ES-I3 (cell line): ENCODE results near the gene MAP6.
"Not testable (repeated sequence)": the region's sequence is repeated elsewhere in the genome, so short reads cannot be mapped to it uniquely, and the experiment has no call there.

Source experiments
- H3K36me3 ChIP-seq: 2 replicates; pipeline ENCODE4 v1.6.1; 2013; ENCODE audit warnings: mild to moderate bottlenecking, low read length, control low read depth, moderate library complexity; ENCODE audit not compliant: insufficient read depth
- H3K4me1 ChIP-seq: 2 replicates; pipeline ENCODE4 v1.6.1; 2013; ENCODE audit warnings: mild to moderate bottlenecking, control low read depth, low read length; ENCODE audit not compliant: insufficient read depth
- H3K9ac ChIP-seq: 2 replicates; pipeline ENCODE4 v1.6.1; 2013; ENCODE audit warnings: low read depth, mild to moderate bottlenecking, low read length, moderate library complexity
- H3K9me3 ChIP-seq: 2 replicates; pipeline ENCODE4 v1.6.1; 2013; ENCODE audit warnings: mild to moderate bottlenecking, low read length, moderate library complexity; ENCODE audit not compliant: control insufficient read depth, insufficient read depth

The MAP6 gene

DNA sequence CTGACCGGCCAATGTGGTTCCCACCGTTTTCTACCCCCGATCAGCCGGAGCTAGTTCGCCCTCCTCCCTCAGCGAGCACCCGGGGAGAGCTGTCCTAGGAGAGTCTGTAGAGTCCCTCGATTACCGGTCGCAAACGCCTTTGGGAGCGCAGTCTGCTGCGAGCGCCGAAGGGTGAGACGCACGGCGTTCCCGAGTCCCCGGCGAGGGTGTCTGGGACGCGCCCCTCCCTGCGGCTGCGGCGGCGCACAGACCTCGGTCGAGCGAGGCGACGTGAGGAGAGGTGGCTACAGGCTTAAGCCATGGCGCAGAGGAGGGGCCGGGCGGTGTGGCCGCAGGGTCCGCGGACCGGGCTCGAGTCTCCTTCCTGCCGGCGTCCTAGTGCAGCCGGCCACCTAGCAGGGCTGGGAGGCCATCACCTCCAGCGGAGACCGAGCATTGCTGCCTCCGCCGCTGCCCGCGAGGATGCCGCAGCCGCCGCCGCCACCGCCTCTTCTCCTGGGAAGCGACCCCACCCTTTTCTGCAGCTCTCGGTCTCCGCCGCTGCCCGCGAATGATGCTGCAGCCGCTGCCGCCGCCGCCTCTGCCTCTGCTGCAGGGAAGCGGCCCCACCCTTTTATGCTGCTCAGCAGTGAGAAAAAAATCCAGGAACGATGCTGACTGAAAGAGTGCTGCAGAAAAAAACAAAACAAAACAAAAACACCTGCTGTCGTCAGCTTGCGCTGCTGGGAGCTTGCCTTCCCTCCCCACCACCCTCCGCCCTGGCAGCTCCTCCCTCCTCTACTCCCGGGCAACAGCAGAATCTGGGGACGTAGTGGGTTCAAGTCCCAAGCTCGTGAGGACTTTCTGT, at the start of gene MAP6:
TSS of gene MAP6 (minus strand) at position 588 of the 847 bp plus-strand sequence. CDS start 669 bp downstream, outside the sequence.
- Histone ChIP-seq H3K9me3 (no peaks in the 10 kb centered on the region), H3K9ac (peak within 1 kb of the TSS; percentile 41; the same call in 1 of the 2 replicates), H3K36me3 (no peaks in the 10 kb centered on the region), H3K4me1 (peaks cover 11% of the 10 kb centered on the region)

DNA sequence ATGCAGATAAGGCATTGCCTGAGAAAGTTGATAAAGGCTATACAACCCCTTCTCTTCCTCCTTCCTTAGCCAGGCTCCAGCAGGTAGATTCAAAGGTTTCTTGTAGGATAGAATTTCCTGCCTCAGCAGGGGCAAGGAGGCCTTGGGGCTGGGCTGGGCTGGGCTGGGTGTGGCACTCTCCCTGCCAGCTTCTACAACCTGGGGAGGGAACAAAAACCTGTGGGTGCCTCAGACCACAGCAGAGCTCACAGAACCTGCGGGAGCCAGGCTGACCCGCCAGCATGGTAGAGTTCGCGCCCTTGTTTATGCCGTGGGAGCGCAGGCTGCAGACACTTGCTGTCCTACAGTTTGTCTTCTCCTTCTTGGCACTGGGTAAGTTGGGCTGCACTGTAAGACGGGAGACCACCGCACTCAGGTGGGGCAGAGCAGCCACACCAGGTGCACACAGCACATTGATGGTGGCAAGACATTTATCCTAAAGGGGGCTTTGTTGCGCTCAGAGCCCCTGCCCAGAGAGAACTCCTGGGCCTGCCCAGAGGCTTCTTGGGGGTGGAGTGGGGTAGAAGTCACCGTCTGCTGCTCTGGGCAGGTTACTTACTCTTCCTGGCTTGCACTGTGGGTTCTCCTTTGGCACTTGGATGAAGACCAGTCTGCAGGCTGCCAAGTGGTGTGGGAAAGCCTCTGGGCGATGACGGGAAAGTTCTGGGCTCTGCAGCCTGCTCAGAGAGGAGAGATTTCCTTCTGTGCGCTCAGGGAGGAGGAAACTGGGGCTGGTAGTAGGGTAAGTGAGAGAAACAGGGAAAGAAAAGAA, 49.0 kb upstream of the MAP6 start, which contains the start of gene MOGAT2:
TSS of gene MOGAT2 (plus strand) at position 231 of the 811 bp plus-strand sequence. CDS start at position 282, 51 bp downstream.
- Histone ChIP-seq H3K9me3 (no peaks in the 10 kb centered on the region), H3K36me3 (no peaks in the 10 kb centered on the region), H3K9ac (no peak within 1 kb of the TSS), H3K4me1 (no peaks in the 10 kb centered on the region; the same call in 1 of the 2 replicates)

DNA sequence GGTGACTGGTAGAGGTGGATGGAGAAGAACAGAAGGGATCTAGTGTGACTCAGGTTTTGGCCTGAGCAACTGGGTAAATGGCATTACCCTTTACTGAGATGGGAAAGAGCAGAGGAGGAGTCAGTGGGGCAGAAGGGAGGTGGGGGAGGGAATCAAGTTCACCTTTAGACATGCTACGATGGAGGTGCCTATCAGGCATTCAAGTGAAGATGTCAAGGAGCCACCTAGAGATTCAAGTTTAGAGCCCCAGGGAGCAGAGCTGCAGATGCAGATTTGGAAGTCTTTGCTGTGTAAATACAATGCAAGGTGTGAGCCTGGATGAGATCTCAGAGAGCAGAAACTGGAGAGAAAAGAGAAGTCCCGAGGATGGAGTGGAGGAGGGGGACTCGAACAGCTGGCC, 47.8 kb upstream of the MAP6 start:
- Histone ChIP-seq H3K9me3 (no peaks in the 10 kb centered on the region), H3K36me3 (no peaks in the 10 kb centered on the region), H3K9ac (no peak overlapping the region), H3K4me1 (no peaks in the 10 kb centered on the region; the same call in 1 of the 2 replicates)

DNA sequence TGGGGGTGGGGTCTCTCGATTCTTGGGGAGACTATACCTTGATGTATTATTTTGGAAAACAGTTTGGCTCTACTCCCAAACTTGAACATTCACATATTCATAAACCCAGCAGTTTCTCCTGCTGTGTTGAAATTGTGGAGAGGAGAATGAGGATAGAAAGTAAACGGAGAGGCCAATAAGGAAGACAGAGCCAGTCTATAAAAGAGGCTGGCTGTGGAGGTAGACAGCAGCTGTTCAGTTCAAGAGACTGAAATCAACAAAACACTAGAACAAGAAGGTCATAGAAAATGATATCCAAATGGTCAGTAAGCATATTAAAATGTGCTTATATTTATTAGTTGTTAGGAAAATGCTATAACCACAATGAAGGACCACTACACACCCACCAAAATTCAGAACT, 46.9 kb upstream of the MAP6 start:
- H3K36me3 ChIP-seq = no peaks in the 10 kb centered on the region
- no peaks in the 10 kb centered on the region for H3K4me1 ChIP-seq
- no peaks in the 10 kb centered on the region for H3K9me3 ChIP-seq
- H3K9ac ChIP-seq = no peak overlapping the region

DNA sequence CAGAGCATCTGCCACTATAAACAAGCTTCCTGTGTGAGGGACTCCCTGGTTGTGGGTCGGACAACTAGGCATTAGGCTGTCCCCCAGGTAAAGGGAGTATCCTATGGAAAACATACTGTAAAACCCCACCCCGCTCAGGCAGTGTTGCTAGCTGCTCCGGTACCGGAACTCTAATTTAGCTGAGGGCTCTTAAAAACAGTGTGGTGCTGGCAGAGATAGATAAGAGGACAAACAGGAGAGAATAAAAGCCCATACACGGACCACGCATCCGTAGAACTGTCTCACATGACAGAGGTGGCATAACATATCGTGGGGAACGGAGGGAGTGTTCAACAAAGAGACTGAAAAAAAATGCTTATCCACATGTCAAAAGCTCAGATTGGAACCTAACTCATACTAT, 45.4 kb upstream of the MAP6 start:
- no peaks in the 10 kb centered on the region; the same call in 1 of the 2 replicates for H3K9me3 ChIP-seq
- H3K9ac ChIP-seq = no peak overlapping the region
- no peaks in the 10 kb centered on the region for H3K4me1 ChIP-seq
- no peaks in the 10 kb centered on the region for H3K36me3 ChIP-seq

DNA sequence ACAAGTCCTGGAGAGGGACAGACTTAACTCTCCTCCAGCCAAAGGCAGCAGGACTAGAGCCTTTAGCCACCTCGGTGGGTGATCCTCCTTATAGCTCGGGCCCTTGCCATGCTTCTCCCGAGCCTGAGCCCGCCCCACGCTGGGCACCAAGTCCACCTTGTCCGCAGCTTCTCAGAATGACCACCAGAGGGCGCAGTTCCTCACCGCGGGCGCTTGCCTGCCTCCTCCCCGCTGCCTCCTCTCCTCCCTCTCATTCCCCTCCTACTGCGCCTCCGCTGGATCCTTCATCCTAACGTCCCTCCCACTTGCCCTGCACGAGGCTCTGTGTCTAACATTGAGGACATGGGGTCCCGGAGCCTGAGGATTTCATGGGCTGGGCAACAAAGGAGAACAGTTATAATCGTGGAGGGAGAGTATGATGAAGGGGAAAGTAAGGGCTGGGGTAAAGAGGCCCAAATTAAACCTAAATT, 37.5 kb upstream of the MAP6 start:
- H3K36me3 ChIP-seq = no peaks in the 10 kb centered on the region
- no peaks in the 10 kb centered on the region for H3K4me1 ChIP-seq
- H3K9me3 ChIP-seq = no peaks in the 10 kb centered on the region; the same call in 1 of the 2 replicates
- no peak overlapping the region for H3K9ac ChIP-seq

DNA sequence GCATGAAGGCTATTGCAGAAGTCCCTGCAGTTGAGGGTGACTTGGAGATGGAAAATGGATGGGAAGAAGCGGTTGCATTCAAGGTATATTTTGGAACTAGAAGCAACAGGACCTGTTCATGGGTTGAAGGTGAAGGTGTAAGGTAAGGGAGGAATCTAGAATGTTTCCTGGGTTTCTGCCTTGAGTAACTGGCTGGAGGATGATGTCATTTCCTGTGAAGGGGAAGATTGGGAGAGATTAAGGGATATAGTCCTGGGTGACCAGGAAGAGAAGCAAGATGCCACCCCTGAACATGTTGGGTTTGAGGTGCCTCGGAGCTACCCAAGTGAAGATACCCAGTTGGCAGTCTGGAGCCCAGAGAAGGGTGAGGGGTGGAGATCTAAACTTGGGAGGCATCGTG, 36.7 kb upstream of the MAP6 start:
- Histone ChIP-seq H3K9ac (no peak overlapping the region), H3K9me3 (no peaks in the 10 kb centered on the region; the same call in 1 of the 2 replicates), H3K4me1 (no peaks in the 10 kb centered on the region), H3K36me3 (no peaks in the 10 kb centered on the region)

DNA sequence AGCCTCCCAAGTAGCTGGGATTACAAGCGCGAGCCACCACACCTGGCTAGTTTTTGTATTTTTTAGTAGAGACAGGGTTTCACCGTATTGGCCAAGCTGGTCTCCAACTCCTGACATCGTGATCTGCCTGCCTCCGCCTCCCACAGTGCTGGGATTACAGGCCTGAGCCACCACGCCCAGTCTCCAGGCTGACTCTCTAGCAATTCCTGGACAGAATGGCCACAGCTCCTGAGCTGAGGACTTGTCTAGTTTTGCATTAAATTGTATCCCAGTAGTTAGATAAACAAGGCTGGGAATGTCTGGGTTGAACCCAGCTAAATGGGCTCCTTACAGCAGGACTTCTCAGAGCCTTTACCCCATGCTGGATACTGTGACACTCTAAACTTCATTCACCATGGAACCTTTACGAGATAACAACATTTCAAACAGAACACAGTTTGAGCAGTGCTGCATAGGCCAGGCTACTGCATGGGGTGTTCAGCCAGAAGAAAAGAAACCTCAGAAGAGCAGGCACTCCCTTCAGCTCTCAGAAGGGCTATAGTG, 34.9 kb upstream of the MAP6 start:
- Histone ChIP-seq H3K9ac (no peak overlapping the region), H3K36me3 (no peaks in the 10 kb centered on the region), H3K4me1 (no peaks in the 10 kb centered on the region), H3K9me3 (no peaks in the 10 kb centered on the region)

DNA sequence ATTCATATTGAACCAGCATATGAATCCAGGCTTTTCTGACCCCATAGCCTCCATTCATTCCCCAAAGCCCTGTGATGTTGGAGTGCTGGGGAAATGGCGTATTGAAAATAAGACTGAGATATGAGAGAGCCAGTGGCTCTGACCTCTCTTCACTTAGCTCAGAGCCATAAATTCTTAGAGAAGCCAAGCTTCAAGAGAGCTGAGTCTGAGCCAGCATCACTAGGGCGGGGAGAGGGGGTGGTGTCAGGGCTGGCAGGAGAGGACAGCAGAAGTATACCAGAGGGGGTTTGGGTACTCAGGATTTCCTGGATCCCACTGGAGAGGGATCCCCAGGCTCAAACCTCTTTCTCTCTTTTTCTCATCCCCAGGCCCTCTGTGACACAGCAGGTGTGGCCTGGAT, 32.1 kb upstream of the MAP6 start:
- no peaks in the 10 kb centered on the region for H3K4me1 ChIP-seq
- no peak overlapping the region for H3K9ac ChIP-seq
- no peaks in the 10 kb centered on the region for H3K9me3 ChIP-seq
- no peaks in the 10 kb centered on the region for H3K36me3 ChIP-seq

DNA sequence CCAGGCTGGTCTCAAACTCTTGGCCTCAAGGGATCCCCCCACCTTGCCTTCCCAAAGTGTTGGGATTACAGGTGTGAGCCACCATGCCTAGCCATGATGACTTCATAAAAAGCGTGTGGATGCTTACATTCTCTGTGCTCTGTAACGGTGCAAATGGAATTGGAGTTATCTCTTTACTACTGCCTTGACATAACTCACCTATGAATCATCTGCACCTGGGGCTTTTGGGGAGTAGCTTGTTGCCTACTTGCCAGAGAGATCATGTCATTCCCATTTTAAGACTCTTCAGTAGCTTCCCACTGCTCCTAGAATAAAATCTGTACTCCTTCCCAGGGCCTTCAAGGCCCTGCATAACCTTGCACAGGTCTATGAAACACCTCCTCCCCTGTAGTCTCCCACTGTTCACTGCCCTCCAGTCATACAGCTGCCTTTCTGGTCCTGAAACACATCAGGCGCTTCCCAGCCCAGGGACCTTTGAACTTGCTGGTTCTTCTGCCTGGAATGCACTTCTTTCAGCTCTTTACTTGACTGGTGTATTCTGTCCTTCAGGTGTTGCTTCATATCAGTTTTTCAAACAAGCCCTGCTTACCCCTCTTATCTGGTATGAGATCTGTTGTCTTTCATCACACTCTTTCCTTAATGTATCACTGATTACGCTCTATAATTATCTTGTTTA, 29.2 kb upstream of the MAP6 start:
- no peaks in the 10 kb centered on the region for H3K9me3 ChIP-seq
- H3K36me3 ChIP-seq = no peaks in the 10 kb centered on the region
- no peak overlapping the region for H3K9ac ChIP-seq

DNA sequence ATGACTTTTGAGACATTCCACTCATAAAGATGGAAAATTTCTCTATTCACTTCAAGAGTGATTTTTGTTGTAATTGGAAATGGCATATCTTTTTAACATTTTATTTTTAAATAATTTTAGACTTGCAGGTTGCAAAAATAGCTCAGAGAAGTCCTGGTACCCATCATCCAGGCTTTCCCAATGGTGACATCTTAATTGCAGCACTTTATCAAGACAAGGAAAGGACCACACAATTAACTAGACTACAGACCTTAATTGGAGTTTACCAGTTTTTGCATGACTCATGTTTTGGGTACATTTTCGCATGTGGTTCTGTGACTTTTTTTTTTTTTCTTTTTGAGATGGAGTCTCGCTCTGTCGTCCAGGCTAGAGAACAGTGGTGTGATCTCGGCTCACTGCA, 23.0 kb upstream of the MAP6 start:
- no peak overlapping the region for H3K9ac ChIP-seq
- no peaks in the 10 kb centered on the region for H3K9me3 ChIP-seq
- H3K36me3 ChIP-seq = no peaks in the 10 kb centered on the region
- H3K4me1 ChIP-seq = no peaks in the 10 kb centered on the region

More for the DNA sequence above, 29.2 kb upstream of the MAP6 start:
- no peaks in the 10 kb centered on the region for H3K4me1 ChIP-seq

DNA sequence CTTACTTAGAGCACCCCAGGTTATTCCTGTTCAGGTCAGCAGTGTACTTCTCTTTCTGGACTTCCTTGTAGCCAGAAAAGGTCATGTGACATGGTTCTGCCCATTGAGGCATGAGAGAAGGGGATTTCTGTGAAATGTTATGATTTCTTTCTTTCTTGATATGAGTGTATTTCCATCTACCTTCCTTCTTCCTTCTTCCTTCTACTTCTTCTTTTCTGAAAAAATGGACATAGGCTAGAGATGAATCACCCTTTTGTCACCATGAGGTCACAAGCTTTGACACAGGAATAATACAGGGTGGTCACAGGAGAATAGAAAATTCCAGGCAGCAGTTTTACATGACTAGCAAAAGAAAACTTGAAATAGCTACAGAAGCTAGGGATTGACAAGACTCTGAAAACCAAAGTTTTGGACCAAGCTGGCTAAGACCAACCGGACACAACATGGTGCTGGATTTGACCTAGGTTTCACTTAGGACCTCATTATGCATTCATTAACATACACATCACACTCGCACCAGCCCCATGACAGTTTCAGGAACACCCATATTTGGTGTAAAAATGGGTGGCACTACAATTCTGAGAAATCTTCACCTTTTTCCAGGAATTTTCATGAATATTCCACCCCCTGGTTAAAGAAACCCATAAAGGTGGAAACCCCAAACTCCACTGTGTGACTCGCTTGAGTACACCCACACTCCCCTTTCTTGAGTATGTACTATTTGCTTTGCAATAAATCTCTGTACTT, 21.2 kb upstream of the MAP6 start:
- H3K36me3 ChIP-seq = no peaks in the 10 kb centered on the region
- H3K9ac ChIP-seq = no peak overlapping the region
- H3K4me1 ChIP-seq = no peaks in the 10 kb centered on the region

DNA sequence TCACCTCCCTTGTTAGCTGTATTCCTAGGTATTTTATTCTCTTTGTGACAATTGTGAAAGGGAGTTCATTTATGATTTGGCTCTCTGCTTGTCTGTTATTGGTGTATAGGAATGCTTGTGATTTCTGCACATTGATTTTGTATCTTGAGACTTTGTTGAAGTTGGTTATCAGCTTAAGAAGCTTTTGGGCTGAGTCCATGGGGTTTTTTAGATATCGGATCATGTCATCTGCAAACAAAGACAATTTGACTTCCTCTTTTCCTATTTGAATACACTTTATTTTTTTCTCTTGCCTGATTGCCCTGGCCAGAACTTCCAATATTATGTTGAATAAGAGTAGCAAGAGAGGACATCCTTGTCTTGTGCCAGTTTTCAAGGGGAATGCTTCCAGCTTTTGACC, 15.0 kb upstream of the MAP6 start:
- H3K9me3 ChIP-seq, H3K4me1 ChIP-seq, H3K9ac ChIP-seq, H3K36me3 ChIP-seq: not testable (repeated sequence)

More for the DNA sequence above, 21.2 kb upstream of the MAP6 start:
- peaks cover 4% of the 10 kb centered on the region for H3K9me3 ChIP-seq
